ENCODE results near the gene PLEKHA6.

GRCh38 chr1:204373911-204374310, 14.2 kb upstream of the PLEKHA6 start:
- no peak for TF ChIP-seq POLR2A (IDR thresholded peaks at IDR 0.05)
- no peak for TF ChIP-seq CTCF (IDR thresholded peaks at IDR 0.05 in 8 of 11, conservative IDR thresholded peaks at IDR 0.05 in 3 of 11)
- no peak for TF ChIP-seq POLR2AphosphoS5 (IDR thresholded peaks at IDR 0.05)
